Ovary (tissue), 9 donors: Measurements from ENCODE around the gene ALK. TPM values are rescaled to one million over a fixed set of nuclear protein-coding genes. Genes with fewer than 3 reads are reported as not detected.

Experiments used
- DNase-seq, 5 donors: peaks; one replicate each; pipeline ENCODE4 v3.0.0-alpha.2; 2019 to 2020
- H3K27ac ChIP-seq, 2 donors: fragments of 200-600 bp; one replicate each; pipeline versions ENCODE4 v1.5.1 to v1.8.0; 2019 to 2022
- H3K27me3 ChIP-seq: fragments of 200-600 bp; one replicate; pipeline ENCODE4 v1.8.0; 2022
- H3K36me3 ChIP-seq: fragments of 200-600 bp; sonication (generic); one replicate; pipeline ENCODE4 v1.5.1; 2019
- H3K4me1 ChIP-seq: one replicate; pipeline ENCODE4 v1.8.1; 2013; ENCODE audit warnings: mild to moderate bottlenecking, moderate library complexity; ENCODE audit not compliant: insufficient read depth
- H3K4me3 ChIP-seq: fragments of 200-600 bp; sonication (generic); one replicate; pipeline ENCODE4 v1.5.1; 2017
- H3K9me3 ChIP-seq, 2 donors: fragments of 200-600 bp in 1 of 2; sonication (generic) in 1 of 2; one replicate each; pipeline versions ENCODE4 v1.5.1 to v1.8.1; 2013 to 2019; ENCODE audit warnings: mild to moderate bottlenecking in 1 of 2, moderate library complexity in 1 of 2
- EP300 ChIP-seq: sonication (generic); formaldehyde crosslinking; IDR thresholded peaks from one replicate; pipeline ENCODE4 v1.6.1; 2017; ENCODE audit warnings: antibody characterized with exemption
- POLR2A ChIP-seq: fragments of 450-650 bp; IDR thresholded peaks from one replicate; pipeline ENCODE4 v1.6.1; 2017; ENCODE audit warnings: antibody characterized with exemption, mild to moderate bottlenecking, moderate library complexity
- WGBS, 3 donors: extraction: QIAGEN DNeasy Blood & Tissue Kit in 1 of 3; methylation state at CpG; one replicate each; pipeline versions ENCODE4 v1.1.5 to v1.1.7; 2013 to 2017; 5-methylcytosine and 5-hydroxymethylcytosine counted together
- intact Hi-C, 4 donors: fragments of 100-400 bp; cut with DNase I; formaldehyde crosslinking; loops; one replicate each; pipeline versions ENCODE4 v1.11.0 to v1.15.1; 2022 to 2023
- polyA plus RNA-seq, 2 donors: library from polyadenylated mRNA; stranded (reverse); fragments of 200-250 nt in 1 of 2; fragments of 350-450 nt in 1 of 2; fragmentation: Illumina TruSeq in 1 of 2; extraction: RNeasy Lipid Tissue Mini Kit (QIAGEN cat#74804) in 1 of 2; gene quantifications; one replicate each; pipeline ENCODE4 v1.2.3, GENCODE V29; 2013 to 2014
- total RNA-seq, 7 donors: library from RNA; depleted of rRNA in 2 of 7; stranded (reverse); fragments of >200 nt in 2 of 7; fragmentation: NEBNext Ultra II Directional in 3 of 7; extraction: Animal tissue kit (Norgen Biotek cat#: 25700) in 3 of 7; gene quantifications; one replicate each; pipeline versions ENCODE4 v1.1.0 to v1.2.4, GENCODE V29; 2016 to 2023
- TF ChIP-seq, protein P1 (sequence below), 3 donors: fragments of 450-650 bp in 2 of 3; fragments of 200-600 bp in 1 of 3; IDR thresholded peaks; one replicate each; pipeline versions ENCODE4 v1.5.1 to v1.8.0; 2016 to 2022; ENCODE audit warnings: antibody characterized with exemption in 3 of 3, mild to moderate bottlenecking in 1 of 3
- donor health status: DM: no; HTN: no; CAD: no; lungs with moderate emphysema.
- donor health status: DM: no; HTN: no; CAD: no.
- donor health status: Bipolar disorder and iron deficiency.
- donor health status: DM: yes; HTN: yes; CAD: no.
- donor health status: DM: no; HTN: no; CAD: no.
- donor health status: DM: yes; HTN: yes; CAD: no.

Gene ALK
- total and polyA plus RNA-seq, 9 donors = 0.05 to 1.7 (median 0.23) TPM; not detected in 1

GRCh38 chr2:29879456-29879855 is 41.9 kb downstream of the ALK start:
- no peaks in the 10 kb centered on the region for H3K9me3 ChIP-seq
- H3K27me3 ChIP-seq = no peaks in the 10 kb centered on the region
- H3K4me3 ChIP-seq = no peak overlapping the region
- TF ChIP-seq, protein P1, sequence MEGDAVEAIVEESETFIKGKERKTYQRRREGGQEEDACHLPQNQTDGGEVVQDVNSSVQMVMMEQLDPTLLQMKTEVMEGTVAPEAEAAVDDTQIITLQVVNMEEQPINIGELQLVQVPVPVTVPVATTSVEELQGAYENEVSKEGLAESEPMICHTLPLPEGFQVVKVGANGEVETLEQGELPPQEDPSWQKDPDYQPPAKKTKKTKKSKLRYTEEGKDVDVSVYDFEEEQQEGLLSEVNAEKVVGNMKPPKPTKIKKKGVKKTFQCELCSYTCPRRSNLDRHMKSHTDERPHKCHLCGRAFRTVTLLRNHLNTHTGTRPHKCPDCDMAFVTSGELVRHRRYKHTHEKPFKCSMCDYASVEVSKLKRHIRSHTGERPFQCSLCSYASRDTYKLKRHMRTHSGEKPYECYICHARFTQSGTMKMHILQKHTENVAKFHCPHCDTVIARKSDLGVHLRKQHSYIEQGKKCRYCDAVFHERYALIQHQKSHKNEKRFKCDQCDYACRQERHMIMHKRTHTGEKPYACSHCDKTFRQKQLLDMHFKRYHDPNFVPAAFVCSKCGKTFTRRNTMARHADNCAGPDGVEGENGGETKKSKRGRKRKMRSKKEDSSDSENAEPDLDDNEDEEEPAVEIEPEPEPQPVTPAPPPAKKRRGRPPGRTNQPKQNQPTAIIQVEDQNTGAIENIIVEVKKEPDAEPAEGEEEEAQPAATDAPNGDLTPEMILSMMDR (IDR thresholded peaks at IDR 0.05) = no peak
- no peak for TF ChIP-seq POLR2A
- no peak for TF ChIP-seq EP300
- no peak for DNase-seq
- no peak overlapping the region for H3K27ac ChIP-seq
- H3K4me1 ChIP-seq = no peaks in the 10 kb centered on the region
- intact Hi-C loops = no loop called here
- WGBS, 3 donors = 38 to 53% (median 38%) methylated on average over 2 of the region's 2 CpGs
- H3K36me3 ChIP-seq = no peaks in the 10 kb centered on the region

- H3K4me3 ChIP-seq = no peak overlapping the region
- no peaks in the 10 kb centered on the region for H3K36me3 ChIP-seq
- TF ChIP-seq, protein P1 (IDR thresholded peaks at IDR 0.05) = no peak
- no peak for TF ChIP-seq POLR2A
- TF ChIP-seq EP300 = no peak
- no peaks in the 10 kb centered on the region for H3K4me1 ChIP-seq
- H3K9me3 ChIP-seq = no peaks in the 10 kb centered on the region
- DNase-seq = no peak
- 30 to 35% (median 30%) methylated on average over 3 of the region's 3 CpGs for WGBS, 3 donors
- intact Hi-C loops = no loop called here
- no peak overlapping the region for H3K27ac ChIP-seq
- no peaks in the 10 kb centered on the region for H3K27me3 ChIP-seq
Measured at GRCh38 chr2:29878898-29879297, 42.5 kb downstream of the ALK start.

GRCh38 chr2:29876374-29876773 is 45.0 kb downstream of the ALK start:
- Histone ChIP-seq H3K4me1 (no peaks in the 10 kb centered on the region), H3K27me3 (no peaks in the 10 kb centered on the region), H3K36me3 (no peaks in the 10 kb centered on the region), H3K9me3 (no peaks in the 10 kb centered on the region), H3K27ac (no peak overlapping the region), H3K4me3 (no peak overlapping the region)
- DNase-seq = no peak
- TF ChIP-seq EP300 (no peak), POLR2A (no peak)
- TF ChIP-seq, protein P1 (IDR thresholded peaks at IDR 0.05) = no peak
- WGBS, 3 donors = 88 to 96% (median 96%) methylated on average over 4 of the region's 4 CpGs
- intact Hi-C loops = no loop called here

- 83 to 91% (median 85%) methylated on average over 2 of the region's 2 CpGs for WGBS, 3 donors
- no peaks in the 10 kb centered on the region for H3K27me3 ChIP-seq
- H3K27ac ChIP-seq = no peak overlapping the region
- TF ChIP-seq POLR2A = no peak
- DNase-seq = no peak
- no peaks in the 10 kb centered on the region for H3K36me3 ChIP-seq
- intact Hi-C loops = no loop called here
- no peaks in the 10 kb centered on the region for H3K4me1 ChIP-seq
- H3K4me3 ChIP-seq = no peak overlapping the region
- H3K9me3 ChIP-seq = no peaks in the 10 kb centered on the region
Measured at GRCh38 chr2:29874745-29875144, 46.6 kb downstream of the ALK start.

- H3K27me3 ChIP-seq = no peaks in the 10 kb centered on the region
- H3K36me3 ChIP-seq = no peaks in the 10 kb centered on the region
- no peaks in the 10 kb centered on the region for H3K4me1 ChIP-seq
- no peak overlapping the region for H3K27ac ChIP-seq
- no peak for DNase-seq
- 77 to 91% (median 83%) methylated on average over 1 of the region's 1 CpG for WGBS, 3 donors
- intact Hi-C loops = no loop called here
- H3K9me3 ChIP-seq = no peaks in the 10 kb centered on the region
- no peak overlapping the region for H3K4me3 ChIP-seq
- TF ChIP-seq, protein P1 (IDR thresholded peaks at IDR 0.05) = no peak
- TF ChIP-seq POLR2A (no peak), EP300 (no peak)
Measured at GRCh38 chr2:29872870-29873269, 48.5 kb downstream of the ALK start.
